Superior temporal gyrus (tissue), 1 donor: ENCODE measurements around the gene SORCS2.

ENCODE experiments used
- DNase-seq: peaks from one replicate; pipeline ENCODE4 v3.0.0-alpha.2; 2016; ENCODE audit errors: extremely low spot score

The SORCS2 gene

DNA sequence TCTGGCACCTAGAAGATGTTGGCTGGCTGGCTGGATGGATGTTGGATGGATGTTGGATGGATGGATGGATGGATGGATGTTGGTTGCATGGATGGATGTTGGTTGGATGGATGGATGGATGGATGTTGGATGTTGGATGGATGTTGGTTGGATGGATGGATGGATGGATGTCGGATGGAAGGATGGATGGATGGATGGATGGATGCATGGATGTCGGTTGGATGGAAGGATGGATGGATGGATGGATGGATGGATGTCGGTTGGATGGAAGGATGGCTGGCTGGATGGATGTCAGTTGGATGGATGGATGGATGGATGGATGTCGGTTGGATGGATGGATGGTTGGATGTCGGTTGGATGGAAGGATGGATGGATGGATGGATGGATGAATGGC is 145.7 kb downstream of the SORCS2 start:
- no peak for DNase-seq

DNA sequence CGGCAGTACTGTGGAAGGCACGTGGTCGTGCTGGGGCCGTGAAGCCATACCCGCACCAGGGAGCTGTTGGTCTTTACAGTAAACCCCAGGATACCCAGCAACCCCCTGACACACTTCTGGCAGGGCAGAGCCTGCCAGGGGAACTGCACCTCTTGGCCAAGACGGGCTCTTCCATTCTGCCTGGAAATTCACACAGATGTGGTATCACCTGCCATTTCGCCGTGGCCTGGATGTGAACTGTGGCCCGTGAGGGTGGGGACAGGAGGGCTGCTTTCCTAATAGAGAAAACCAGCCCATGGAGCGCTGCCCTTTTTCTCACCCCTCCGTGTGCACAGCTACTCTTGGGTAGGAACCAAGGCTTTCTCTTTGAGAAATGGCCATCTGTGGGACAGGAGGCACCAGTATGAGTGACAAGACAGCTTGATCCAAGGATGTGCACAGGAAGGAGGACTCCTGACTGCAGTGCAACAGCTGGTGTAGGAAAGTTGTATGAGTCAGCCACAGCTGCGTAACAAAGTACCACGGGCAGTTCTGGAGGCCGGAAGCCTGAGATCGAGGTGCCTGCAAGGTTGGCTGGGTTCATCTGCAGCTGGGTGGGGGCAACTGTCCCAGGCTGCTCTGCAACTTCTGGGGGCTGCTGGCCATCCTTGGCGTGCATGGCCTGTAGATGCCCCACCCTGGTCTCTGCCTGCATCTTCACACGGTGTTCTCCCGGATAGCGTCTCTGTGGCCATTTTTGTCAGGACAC is 146.7 kb downstream of the SORCS2 start:
- DNase-seq, result no peak

DNA sequence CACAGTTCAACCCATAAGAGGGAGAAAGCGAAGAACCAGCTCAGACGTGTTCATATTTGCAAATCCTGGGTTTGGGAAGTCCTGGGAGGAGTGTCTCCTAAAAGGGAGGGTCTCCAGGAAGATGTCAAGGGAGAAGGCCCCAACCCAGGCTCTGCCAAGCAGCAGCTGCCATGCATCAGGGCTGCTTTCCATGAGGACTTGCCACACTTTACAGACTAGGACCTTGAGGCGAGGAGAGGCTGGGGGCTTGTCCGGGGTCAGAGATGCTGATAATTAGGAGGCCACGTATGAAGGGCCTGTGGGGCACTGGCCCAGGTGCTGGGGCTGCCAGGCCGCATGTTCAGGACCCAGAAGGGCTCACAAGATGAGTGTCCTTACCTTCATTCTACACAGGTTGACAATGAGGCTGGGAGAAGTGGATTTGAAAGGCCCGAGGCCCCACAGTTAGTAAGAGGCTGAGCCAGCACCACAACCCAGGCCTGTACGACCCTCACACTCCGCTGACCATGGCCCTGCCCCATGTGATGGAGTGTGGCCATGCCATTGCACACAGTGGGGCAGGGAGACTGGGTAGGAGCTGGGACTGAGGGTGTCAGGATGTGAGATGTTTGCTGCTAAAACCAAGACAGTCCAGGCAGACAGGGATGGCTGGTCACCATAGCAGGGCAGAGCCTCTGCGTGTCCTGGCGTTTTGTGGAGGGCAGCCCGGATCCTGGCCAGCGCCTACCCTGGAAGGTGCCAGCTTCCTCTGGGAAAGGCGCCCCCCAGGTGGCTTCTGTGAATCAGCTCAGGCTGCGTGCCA is 147.6 kb downstream of the SORCS2 start:
- no peak for DNase-seq

DNA sequence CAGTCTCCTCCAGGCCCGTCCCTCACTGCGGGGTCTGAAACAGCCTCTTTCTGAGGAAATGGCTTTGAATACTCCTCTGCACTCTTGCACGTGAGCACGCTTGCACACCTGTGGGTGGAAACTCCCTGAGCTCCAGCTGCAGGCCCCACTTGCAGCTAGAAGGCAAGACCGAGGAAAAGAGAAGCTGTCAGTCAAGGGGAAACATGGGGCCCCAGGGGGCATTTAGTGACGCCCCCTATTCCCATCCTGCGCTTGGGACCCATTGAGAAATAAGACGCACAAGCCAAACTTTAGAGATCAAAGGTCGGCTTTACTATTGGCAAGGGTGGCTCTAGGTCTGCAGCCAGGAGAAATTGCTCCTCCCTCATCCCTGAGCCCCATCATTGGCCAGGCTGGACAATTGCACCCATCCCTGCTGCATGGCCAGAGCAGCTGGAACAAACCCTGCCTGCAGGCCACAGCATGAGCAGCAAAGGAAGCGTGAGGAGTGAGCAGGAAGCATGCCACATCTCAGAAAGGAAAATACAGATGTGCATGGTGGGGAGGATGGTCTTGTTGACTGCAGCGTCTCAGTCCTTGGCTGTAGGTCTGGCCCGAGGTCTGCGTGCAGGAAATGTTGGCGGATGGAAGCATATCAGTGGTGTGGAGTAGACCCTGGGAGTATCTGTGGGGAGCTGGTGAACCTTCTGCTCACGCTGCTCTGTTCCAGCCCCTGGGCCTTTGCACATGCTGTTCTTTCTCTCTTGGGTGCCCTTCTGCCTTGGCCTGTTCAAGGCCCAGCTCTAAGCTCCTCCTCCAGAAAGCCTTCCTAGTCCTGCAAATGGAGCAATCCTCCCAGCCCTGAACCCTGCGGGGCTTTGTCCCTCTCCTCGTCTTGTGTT is 148.5 kb downstream of the SORCS2 start:
- DNase-seq, result no peak

DNA sequence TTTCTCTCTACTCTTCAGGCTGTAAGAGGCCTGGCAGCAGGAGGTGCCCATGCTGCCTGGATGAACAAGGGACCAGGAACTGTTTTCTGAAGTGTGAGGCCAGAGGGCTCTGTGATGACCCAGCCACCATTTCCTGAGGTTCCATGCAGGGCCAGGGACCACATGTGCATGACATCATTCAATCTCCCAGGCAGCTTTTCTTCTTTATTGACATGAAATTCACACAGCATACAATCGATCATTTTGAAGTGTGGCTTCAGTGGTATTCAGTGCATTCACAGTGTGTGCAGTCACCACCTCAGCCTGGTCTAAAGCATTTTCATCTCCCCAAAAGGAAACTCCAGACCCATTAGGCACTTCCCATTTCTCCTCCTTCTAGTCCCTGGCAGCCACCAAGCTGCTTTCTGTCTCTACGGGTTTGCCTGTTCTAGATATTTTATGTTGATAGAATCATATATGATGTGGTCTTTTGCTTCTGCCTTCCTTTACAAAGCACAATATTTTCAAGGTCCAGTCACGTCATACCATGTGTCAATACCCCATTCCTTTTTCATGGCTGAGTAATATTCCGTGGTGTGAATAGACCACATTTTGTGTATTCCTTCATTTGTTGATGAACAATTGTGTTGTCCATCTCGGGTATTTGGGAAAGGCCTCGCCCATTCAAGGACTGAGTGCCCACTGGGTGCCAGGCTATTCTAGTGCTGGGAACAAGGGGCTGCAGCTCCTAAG is 149.3 kb downstream of the SORCS2 start:
- DNase-seq, result no peak

DNA sequence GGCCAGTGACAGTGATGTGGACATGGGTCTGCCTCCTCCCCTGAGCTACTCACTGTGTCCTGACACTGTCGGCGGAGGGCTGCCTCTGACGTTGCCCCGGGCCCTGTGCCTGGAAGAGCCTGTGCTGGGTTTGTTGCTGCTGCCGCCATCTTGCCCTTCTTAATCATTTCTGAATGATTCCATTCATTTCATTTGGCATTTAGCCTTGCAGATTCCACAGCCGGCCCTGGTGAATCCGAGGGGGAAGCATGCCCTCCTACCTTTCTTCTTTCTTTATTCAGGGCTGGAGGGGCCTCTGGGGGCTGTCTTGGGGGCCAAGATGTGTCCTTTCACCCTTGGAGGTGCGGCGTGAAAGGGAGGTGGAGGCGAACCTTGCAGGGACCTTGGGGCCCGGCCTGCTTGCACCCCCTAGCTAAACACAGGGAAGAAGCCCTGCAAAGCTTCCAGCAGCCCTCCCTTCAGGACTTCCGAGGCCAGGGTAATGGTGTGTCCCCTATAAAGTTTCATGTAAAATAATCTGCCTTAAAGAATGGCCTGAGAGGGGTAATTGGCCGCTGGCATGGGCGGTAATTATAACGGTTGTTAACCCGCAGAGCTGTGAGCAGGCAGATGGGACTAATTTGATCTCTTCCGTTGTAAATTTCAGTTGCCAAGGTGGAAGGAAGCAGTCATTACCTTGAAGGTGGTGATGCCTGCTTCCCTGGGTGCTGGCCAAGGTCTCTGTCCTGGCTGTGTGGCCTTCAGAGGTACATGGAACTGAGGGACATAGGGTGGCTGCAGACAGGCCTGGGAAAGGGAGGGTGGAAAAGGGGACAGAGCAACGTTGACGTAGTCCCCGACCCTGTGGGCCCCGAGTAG is 150.1 kb downstream of the SORCS2 start:
- DNase-seq, result no peak

DNA sequence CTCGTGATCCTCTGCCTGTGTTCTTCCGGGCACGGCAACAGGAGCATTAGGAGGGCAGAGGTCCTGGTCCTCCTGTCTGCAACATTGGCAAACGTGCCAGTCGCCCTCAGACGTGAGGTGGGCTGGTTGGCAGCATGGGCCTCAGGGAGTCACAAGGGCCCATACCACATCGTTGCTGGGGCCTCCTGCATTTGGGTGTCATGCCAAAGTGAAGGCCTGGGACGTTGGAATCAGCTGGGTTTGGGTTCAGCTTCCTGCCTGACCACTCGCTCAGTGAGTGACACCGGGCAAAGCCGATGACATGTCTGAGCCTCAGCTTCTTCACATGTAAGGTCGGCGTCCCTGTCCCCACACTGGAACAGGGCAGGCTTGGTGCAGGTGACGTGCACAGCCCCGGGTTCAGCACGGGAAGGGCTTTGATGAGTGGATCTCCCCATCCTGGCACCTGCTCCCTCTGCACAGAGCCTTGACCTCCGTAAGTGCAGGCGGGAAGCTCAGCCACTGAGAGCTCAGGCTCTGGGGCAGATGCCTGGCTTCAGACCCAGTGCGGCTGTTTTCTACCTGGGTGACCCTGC is 150.8 kb downstream of the SORCS2 start:
- no peak for DNase-seq

DNA sequence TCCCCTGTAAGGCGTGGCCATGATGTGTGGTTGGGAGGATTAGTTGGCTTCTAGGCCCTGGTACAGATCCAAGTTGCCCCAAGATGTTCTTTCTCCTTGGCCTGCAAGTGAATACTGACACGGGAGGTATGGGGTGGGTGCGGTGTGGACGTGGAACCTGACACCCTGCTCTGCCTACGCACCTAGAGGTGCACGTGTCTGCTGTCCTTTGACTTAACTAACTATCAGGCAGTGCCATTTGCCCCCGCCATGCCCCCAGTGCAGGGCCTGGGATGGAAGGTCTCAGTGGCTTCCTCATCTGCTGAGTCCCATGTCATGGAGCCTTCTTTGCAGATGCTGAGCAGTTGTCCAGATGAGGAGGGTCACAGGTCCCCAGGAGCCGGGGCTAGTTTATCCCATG is 151.6 kb downstream of the SORCS2 start:
- no peak for DNase-seq

DNA sequence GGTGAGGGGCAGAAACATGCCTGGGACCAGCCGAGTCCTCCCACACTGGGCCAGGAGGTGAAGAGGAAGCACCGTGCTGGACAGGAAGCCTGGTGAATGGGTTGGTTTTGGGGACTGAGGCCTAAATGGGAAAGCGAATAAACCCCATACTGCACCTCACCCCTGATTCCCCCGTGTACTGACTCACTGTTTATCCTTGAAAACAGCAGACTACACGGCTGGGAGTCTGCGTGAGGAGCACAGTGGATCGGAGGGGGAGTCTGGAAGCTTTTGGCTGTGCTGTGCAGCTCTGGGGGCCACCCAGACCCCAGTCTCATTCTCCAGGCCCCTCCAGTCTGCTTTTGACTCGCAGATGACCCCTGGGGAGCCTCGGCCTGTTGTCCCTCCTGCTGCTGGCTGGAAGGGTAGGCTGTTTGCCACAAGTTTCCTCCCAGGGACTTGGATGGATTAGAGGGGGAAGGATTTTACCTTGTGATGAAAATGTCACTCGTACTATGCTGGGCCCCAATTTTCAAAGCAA is 152.4 kb downstream of the SORCS2 start:
- no peak for DNase-seq

DNA sequence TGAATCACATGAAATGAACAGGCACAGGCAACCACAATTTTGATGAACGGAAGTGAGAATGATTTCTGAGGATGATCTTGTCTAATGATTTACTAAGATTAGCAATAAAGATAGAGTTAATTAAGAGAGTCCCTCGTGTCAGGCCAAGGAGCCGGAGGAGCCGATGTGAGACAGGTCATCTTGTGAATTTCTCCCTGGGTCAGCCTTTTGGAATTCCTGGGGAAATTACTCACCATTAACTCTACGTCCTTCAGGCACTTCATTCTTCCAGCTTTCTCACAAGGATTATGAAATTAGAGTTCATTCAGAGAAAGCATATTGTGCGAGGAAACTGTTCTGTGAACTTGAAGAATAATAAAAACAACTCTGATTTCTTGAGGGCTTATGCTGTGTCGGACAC is 155.6 kb downstream of the SORCS2 start:
- DNase-seq, result no peak

DNA sequence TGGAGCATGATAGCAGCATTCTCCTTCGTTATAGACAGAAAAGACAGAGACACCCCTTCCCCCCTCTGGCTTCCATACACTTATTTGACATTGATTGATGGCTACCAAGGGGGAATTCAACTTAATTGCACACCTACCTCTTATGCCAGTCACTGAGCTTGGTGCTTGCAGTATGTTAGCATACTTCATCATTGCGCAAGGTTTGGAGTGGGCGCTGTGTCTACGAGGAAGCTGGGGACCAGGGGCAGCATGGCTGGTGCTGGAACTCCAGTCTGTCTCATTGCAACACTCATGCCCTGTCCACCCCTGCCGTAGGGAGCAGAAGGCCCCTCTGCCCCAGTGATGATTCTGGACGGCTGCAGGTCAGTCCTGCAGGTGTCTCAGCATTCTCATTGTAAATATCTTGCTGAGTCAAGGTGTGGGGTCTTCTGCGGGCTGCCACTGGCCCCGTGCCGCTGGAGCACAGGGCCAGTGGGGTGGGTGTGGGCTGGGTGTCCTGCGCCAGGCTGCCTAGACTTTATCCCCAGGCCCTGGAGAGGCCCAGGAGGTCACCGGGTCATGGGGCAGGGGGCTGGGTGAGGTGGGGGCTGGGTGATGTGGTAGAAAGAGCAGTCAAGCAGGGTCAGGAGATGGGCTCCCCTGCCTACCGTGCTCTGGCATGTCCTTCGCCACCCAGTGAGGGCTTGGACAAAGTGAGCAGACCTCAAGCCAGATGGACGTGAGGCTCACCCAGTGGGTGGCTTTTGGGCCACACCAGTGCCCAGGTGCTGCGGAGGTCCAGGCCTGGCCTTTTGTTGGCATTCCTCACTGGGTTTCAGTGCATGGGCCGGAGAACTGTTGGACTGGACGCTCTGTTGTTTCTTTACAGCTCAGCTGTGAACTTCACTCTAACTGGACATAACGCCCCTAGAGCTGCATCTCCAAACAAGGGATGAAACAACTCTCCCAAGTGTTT is 156.9 kb downstream of the SORCS2 start:
- DNase-seq, result no peak

DNA sequence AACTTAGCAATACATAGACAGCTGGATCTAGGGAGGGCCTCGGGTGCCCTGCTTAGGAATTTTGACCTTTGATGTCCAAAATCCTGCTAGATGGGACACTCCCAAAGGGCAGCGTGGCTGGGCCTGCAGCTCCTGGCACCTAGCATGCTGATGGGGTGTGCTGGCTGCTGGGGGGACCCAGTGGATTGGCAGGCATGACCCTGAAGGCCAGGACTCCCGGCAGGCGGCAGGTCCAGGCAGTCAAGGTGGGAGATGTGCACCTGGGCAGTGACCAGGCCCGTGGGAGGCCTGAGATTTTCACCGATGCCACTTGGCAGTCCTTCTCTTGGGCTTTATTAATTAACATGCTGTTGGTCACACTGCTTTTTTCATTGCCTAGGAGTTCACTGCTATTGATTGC is 158.1 kb downstream of the SORCS2 start:
- DNase-seq, result no peak

DNA sequence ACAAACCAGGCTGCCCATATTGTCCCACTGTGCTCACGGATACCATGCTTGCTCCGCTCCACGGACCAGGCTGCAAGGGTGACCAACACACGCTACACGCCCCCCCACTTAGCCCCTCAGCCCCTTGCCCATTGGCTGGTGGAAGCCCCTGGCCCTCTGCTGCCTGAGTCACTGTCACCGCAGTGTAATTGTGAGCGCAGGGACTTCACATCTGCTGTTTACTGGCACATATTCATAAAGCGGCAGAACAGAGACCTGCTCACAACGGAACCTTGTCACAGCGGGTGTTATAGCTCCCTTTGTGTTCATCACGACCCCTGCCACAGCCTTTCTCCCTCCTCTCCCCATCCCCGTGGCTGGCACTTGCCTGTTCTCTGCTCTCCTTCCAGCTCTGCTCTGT is 158.7 kb downstream of the SORCS2 start:
- DNase-seq, result peak; percentile 77

DNA sequence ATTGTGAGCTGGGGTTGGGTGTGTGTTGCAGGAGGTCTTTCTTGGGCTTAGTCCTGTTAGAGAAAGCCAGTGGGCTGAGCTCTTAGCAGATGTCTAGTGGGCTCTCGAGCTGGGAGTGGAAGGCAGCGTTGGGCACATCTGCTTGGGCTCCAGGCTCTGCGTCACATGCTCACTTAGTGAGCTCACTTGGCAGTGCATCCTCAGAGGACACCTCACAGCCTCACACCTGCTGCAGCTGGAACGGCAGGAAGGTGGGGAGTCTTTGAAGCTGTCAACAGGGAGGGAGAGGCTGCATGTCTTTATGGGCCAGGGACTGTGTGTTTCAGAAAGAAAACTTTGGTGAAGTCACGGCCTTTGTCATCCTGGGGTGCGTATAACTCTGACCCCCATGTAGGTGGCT is 160.1 kb downstream of the SORCS2 start:
- DNase-seq, result no peak

DNA sequence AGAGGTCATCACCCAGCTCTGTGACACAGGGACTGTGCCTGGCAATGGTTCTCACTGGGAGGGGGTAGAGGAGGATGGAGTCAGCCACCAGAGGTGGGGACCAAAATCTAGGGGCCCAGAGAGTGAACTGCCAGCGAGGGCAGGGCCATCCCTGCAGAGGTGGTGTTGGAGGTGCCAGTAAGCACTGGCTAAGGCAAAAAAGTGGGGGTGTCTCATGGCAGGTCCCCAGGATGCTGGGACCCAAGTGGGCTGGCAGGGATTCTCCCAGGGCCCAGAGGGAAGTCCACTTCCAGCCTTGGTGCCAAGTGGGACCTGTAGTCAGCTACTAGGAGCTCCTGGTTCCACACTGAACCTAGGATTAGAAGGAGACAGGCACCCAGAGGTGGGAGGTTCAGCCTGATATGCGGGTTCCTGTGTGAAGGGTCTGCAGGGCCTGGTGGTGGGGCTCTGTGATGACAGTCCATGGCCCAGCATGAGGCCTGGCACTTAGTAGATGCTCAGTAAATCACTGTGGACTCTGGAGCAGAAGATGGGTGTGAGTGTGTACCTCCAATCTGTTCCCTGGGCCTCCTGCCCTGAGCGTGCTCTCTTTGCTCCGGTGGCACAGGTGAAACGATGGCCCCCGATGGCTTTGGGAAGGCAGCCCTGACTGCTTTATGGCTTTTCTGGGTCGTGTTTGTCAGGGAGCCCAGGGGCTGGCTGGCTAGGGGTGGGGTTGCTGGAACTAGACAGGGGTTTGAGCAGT is 160.9 kb downstream of the SORCS2 start:
- no peak for DNase-seq

DNA sequence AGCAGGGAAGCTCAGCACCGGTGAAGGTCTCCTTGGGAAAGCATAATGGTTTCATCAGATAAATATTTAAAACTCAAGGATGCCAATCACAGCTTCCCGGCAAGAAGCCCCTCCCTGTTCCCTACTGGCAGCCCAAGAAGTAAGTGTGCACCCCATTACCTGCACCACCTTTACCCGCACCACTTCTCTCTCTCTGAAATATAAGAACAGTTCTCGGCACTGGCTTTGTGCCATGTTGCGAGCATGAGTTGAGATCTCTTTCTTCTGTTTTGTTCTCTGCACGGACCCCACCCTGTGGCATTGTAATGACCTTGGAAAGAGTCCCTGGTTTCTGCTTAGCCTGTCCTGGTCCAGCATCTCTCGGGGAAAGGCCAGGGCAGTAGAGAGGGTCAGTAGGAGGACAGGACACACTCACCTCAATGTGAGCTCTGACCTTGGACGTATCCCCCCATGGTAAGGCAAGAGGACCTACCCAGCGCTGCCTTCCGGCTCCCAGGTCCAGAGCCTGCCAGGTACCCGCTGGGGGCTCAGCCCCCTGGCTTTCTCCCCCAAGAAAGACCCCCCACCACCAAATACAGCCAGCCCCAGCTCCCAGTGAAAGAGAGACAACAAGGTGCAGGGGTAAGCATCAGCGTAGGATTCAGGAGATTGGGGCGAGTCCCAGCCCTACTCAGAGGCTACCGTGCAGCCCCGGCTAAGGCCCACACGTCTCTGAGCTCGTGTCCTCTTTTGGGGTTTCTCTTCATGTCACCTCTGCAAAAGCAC is 161.7 kb downstream of the SORCS2 start:
- no peak for DNase-seq

DNA sequence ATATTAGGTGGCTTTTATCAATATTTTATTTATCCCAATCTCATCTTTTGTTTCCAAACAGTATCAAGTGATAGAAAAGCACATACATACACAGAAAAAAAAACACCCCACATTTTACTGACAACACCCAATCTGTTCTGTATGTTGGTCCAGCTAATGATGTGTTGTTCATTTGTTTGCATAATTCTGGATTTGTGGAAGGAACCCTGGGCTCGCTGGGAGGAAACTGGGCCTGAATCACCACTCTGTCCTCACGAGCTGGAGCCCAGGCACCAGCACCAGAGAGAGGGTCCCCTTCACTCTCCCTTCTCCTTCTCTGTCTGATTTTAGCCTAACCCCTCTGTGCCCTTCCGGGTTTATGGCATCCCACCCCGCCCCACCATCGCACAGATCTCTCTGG is 162.6 kb downstream of the SORCS2 start:
- DNase-seq, result no peak
